DMS153 (cell line): ENCODE data around the gene SERPINA5.
"Not testable (repeated sequence)": the region's sequence is repeated elsewhere in the genome, so short reads cannot be mapped to it uniquely, and the experiment has no call there.

Experiments
- DNase-seq: peaks from one replicate; lab custom pipeline; 2025; lab: John Stamatoyannopoulos, UW

SERPINA5 gene

DNA sequence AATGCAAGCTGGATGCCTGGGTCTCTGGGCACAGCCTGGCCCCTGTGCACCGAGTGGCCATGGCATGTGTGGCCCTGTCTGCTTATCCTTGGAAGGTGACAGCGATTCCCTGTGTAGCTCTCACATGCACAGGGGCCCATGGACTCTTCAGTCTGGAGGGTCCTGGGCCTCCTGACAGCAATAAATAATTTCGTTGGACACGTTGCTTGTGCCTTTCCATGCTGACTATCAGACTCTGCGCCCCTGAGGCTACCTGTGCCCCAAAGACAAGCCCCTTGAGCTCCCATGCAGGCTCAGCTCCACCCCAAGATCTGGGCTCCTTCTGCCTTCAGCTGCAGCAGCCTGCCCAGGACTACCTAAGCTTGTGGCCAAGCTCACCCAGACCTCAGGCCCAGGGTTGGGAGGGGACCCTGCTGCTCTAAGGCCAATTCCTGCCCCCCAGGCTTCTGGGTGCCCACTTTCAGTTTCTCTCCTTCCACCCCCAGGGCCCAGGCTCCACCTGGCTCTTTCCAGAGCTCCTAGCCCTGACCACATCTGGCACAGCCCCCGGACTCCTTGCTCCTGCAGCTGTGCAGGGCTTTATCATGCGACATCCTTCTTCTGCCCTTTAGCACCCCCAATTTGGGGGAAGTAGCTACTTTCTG is 42.8 kb downstream of the SERPINA5 start:
- DNase-seq: no peak

DNA sequence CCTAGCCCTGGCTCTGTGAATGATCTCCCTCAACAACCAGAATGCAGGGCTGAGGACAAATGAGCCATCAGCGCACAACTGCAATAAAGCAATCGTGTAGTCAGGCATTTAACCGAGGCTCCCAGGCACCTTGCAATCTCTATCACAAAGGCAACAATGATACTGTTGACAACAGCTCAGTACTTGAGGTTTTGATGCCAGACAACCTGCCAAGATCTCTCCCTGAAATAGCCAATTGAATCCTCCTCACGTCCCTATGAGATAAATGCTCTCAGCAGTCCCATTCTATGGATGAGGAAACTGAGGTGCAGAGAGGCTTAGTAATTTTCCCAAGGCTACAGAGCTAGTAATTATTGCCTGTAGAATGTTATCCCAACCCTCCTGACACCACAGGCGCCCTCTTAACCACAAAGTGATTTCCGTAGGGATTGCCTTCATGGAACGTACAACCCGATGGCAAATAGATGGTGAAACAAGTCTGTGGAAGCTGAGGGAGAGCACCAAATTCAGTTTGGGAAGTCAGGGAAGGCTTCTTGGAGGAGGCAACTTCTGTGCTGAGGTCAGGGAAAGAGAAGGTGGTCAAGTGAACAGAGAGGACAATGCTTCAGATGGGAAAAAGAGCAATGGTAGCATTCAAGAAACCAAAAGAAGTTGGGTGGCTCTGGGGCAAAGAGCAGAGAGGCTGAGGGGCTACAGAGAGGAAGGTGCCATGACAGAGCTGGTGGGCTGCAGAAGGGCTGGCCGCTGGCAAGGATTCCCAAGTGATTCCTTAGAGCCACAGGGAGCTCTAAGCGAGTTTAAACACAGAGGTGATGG is 43.5 kb downstream of the SERPINA5 start:
- no peak for DNase-seq

DNA sequence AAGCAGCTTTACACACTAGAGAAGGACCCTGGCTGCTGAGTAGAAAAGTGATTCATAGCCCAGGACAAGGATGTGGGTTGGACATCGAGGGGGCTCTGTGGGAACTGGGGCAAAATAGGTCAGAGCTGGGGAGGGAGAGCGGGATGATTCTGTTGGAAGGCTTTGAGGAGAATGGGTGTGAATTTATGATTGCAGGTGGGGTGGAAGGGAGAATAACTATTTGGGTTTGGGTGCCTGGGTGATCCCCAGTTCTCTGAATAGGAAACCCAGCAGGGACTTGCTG is 44.1 kb downstream of the SERPINA5 start:
- DNase-seq: no peak

DNA sequence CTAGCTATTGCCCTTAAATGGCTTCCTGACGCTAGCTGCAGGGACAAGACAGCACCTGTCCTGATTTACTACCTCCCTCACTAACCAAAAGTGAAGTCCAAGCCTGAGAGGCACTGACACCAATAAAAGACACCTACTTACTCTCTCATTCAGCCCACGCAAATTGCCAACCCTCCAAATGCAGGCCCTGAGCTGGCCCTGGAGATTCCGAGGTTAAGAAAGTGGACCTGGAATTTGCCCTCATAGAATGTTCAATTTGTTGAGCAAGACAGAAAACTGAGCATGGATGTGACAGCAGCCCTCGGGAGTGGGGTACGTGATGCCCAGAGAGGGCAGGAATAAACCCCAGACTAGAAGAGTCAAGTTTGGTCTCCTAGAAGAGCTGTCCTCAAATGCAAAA is 47.4 kb downstream of the SERPINA5 start:
- no peak for DNase-seq

DNA sequence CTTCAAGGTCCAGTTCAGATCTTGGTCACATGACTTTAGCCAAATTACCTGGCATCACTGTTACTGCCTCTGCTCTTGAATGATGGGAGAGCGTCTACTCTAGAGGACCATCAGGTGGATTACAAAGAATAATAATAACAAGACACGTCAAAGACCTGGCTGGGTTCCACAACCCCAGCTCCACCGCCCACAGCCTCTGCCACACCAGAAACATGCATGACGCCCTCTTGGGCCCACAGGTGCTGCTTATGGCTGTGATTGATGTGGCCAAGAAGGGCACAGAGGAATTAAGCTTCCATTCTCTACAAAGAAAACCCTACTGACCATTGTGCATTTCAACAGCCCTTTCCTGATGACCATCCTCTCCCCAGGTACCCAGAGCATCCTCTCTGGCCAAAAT is 49.2 kb downstream of the SERPINA5 start:
- DNase-seq: no peak

DNA sequence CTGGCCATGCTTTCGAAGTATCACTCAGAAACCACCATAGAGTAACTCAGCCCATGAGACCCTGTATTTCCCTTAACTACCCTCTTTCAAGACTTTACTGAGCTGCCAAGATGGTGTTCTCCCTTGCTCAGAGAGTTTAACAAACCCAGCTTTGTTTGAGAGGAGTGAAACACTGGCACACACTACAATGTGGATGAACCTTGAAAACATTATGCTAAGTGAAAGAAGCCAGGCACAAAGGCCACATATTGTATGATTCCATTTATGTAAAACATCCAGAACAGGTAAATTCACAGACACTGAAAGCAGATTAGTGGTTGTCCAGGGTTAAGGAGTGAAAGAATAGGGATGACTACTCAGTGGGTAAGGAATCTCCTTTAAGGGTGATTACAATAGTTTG is 49.8 kb downstream of the SERPINA5 start:
- DNase-seq: no peak

DNA sequence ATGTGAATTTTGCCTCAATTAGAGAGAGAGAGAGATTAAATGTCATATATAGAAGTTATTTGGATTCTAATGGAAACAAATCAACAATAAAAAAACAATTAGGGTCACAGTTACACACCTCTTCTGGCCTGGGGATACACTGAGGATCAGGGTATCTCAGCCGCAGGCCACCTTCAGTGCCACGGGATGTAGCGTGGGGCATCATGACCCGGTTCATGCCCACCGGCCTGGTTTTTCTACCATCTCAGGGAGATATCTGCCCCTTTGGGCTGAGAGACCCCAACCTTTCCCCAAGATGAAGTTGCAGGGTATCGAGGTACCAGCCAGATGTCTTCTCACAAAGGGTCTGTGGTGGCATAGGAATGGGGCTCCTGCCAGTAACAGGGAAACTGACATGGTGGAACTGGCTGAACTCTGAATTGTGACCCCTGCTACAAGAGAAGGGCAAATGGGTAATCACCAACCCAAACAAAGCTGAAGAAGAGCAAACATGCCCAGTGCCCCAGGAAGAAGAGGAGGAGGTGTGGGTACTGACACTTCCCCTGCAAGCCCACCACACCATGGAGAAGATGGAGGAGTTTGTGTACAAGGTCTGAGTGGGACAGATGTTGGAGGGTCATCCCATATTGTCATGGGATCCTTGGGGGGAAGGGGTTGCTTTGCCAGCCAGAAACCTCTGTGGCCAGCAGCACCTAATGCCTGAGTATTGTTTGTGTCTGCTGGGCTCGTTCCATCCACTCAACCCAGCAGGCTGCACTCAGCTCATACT is 50.5 kb downstream of the SERPINA5 start:
- DNase-seq: no peak

DNA sequence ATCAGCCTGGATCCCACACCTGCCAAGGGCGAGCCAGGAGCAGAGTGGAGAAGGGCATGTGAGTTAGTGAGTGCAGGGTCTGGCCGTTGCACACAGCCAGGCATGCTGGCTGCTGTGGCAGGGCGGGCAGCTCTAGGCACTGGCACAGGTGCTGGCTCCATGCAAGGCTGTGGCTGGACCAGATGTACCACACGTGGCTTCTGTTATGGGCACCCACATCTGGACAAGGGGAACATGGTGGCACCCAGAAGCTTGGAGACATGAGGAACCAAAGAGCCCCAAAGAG is 51.0 kb downstream of the SERPINA5 start:
- no peak for DNase-seq

DNA sequence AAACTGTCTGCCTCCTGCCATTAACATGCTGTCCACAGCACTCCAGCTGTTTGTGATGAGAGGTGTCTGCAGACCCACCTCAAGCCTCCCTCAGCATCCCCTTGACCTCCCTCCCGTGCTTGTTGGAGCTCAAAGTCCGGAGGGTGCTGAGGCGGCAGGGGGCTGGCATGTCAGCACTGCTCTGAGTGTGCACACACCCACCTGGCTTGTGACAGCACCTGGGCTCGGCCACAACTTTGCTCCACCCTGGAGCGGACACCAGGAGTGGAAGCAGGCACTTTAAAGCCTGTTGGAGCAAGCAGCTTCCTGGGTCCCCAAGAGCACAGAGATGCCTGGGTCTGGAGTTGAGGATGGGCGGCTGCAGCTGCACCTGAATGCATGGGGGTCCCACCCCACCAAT is 51.9 kb downstream of the SERPINA5 start:
- no peak for DNase-seq

DNA sequence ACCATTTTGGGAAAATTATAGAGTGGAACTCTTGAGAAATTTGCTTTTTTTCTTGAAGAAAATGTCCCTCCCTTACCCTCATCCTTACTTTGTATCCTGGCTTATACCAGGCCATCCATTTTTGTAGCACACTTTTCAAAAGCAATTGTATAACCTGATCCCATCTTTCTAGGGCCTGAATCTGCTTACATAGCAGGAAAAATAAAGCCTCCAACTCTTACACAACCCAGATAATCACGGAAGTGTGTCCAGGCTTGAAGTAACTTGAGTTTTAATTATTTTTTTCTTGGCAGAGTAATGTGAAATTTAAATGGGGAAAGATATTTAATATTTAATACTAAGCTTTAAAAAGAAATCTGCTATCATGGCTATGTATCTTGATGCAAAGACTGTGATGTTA is 53.9 kb downstream of the SERPINA5 start:
- DNase-seq: no peak

DNA sequence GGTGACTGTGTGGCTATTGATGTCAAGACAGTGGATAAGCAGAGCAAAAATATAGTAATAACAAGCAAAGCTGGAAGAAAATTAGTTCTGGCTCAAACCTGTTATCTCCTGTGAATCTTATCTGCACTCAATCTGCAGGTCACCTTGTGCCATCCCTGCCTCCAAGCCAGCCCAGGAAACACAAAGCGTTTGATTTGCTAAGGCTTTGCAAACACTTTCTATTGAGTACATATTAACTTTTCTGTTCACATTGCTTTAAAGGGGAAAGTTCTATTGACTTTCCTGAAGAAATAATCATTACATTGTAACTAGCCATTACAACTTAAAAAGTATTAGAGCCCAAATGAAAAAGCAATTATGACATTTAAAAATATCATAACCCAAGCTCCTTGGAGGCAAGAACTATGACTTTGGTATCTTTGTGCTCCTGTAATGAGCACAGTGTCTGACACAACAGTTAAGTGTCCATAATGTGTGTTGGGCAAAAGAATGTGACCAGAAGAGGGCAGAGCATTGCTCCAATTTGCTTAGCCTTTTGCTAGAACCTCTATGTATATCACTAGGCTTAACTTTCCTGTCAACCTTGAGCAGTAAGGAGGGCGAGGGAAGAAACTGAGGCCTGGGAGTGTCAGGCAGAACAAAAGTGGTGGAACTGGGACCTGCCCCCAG is 55.7 kb downstream of the SERPINA5 start:
- no peak for DNase-seq

DNA sequence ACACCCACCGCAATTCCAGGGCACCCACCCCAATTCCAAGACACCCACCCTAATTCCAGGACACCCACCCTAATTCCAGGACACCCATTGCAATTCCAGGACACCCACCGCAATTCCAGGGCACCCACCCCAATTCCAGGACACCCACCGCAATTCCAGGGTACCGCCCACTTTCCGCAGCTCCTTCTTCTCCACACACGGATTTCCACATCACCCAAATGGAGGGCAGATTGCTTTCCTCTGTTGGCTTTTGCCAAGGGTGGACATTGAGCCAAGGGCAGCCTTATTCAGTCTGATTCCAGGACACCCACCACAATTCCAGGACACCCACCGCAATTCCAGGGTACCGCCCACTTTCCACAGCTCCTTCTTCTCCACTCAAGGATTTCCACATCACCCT is 56.6 kb downstream of the SERPINA5 start:
- not testable (repeated sequence) for DNase-seq

DNA sequence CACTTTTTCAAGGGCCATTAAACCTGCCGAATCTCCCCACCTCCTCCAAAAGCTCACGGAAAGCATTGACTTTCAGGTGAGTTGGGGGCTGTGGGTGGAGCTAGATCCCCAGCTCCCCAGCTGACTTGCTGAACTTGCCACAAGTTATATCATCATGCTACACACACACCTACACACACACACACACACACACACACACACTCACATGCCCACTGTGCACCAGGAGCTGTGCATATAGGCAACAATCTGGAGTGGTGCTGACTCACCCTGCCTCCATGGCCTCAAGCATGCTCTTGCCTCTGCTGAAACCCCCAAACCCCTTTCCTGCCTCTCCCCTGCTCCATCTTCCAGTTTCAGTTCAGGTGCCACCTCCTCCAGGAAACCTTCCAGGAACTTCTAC is 57.1 kb downstream of the SERPINA5 start:
- DNase-seq: no peak

DNA sequence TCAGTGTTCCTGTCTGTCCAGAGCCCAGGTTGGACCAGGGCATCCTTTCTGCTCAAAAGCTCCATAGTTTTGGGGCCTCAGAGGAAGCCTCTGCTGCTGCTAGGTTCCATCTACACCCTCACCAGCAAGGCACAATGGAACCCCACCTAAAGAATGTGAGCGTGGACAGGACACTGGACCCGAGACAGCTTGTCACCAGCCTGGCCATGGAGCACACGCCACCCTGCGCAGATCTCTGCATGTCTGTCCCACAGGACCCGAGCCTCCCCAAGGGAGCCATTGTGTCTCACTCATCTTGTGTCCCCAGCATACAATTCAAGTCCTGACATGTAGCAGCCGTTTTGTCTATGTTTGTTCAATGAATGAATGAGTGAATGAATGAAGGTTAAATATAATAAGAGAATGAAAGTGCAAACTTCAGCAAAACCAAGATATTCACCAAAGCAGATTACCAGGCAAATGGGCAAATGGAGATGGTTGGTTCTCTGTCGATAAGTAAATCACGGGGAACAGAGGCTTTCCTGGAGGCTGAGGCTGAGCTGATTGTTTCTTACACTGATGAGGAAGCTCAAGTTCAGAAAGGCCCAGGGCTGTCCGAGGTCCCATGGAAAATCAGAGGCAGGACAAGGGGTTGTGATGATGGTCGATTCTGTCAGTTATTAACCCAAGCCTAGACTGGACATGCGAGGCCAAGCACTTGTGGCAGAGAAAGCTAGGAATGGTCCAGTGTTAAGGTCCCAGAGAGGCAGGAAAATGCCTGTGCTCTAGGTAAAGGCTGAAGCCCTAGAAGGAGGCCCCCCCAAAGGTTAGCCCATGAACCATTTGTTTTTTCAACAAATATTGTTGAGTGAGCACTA is 58.0 kb downstream of the SERPINA5 start:
- DNase-seq: no peak

DNA sequence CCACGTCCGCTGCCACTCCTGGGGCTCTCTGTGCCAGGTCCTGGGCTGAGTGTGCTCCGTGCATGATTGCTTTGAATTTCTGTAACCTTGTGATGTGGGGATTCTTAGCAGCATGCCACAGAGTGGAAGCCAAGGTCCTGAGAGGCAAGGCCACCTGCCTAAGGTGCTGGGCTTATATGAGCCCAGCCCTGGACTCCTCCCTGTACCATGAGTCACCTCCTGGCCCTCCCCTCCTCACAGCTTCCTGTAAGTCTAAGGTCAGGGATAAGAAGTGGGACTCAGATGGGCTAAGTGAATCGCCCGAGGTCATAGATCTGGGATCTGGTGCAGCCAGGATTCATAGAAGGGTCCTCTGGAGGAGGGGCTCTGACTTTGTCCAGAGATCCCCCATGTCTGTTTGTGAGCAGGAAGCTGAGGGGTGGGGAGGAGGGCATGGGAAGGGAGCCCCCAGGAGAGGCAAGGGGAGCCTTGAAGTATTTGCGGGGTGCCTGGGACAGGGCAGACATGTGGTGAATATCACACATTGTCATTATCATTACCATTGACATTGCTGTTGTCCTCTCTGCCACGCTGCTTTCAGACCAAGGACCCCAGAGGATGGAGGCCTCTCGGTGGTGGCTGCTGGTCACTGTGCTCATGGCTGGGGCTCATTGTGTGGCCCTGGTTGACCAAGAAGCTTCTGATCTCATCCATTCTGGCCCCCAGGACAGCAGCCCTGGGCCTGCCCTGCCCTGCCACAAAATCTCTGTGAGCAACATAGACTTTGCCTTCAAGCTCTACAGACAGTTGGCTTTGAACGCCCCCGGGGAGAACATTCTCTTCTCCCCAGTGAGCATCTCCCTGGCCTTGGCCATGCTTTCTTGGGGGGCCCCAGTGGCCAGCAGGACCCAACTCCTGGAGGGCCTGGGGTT is 59.8 kb downstream of the SERPINA5 start:
- no peak for DNase-seq

DNA sequence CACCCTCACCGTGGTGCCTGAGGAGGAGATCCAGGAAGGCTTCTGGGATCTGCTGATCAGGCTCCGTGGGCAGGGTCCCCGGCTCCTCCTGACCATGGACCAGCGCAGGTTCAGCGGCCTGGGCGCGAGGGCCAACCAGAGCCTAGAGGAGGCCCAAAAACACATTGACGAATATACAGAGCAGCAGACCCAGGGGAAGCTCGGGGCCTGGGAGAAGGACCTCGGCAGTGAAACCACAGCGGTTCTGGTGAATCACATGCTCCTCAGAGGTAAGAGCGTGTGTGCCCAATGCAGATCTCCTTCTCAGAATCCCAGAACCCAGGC is 60.4 kb downstream of the SERPINA5 start:
- DNase-seq: no peak
